HFFc6 (cell line): ENCODE data around the gene AFAP1. TPM values are rescaled to one million over a fixed set of nuclear protein-coding genes. Genes with fewer than 3 reads are reported as not detected.

Experiments
- DNase-seq: peaks from one replicate; pipeline ENCODE4 v3.0.0-alpha.2; 2018
- H3K27ac Mint-ChIP-seq: 2 replicates; pipeline ENCODE4 v1.8.0; 2020; ENCODE audit warnings: mild to moderate bottlenecking, mixed read lengths
- H3K27me3 Mint-ChIP-seq: 2 replicates; pipeline ENCODE4 v1.8.0; 2021; ENCODE audit warnings: mild to moderate bottlenecking, moderate library complexity, mixed read lengths; ENCODE audit not compliant: insufficient read depth
- H3K36me3 Mint-ChIP-seq: 2 replicates; pipeline ENCODE4 v1.8.0; 2021; ENCODE audit warnings: low read depth, mixed read lengths
- H3K4me1 Mint-ChIP-seq: 2 replicates; pipeline ENCODE4 v1.8.0; 2020; ENCODE audit warnings: low read depth, mixed read lengths
- H3K4me3 Mint-ChIP-seq: 2 replicates; pipeline ENCODE4 v1.8.0; 2020; ENCODE audit warnings: mild to moderate bottlenecking, moderate library complexity, mixed read lengths
- H3K9me3 Mint-ChIP-seq: 2 replicates; pipeline ENCODE4 v1.8.0; 2020; ENCODE audit warnings: mild to moderate bottlenecking, mixed read lengths
- CTCF ChIP-seq: fragments of 200-600 bp; sonication (generic); IDR thresholded peaks from 2 replicates; pipeline ENCODE4 v1.5.0; 2021; ENCODE audit warnings: antibody characterized with exemption, mild to moderate bottlenecking
- total RNA-seq, 6 experiments: library from RNA; stranded (reverse); fragmentation: NEBNext Ultra II Directional; extraction: Animal tissue kit (Norgen Biotek cat#: 25700); gene quantifications; 2 replicates in 1 of 6; 3 replicates in 5 of 6; pipeline ENCODE4 v1.2.3, GENCODE V29; 2021

Gene AFAP1
- total RNA-seq, 6 experiments from 2014 or later = 99.7 to 116 (median 107) TPM

GRCh38 chr4:7785017-7785416 lies 154.6 kb downstream of the AFAP1 start:
- Mint-ChIP-seq H3K4me3 (no peak overlapping the region), H3K27me3 (peaks cover 13% of the 10 kb centered on the region), H3K27ac (peak overlapping the region; percentile 60), H3K9me3 (no peaks in the 10 kb centered on the region), H3K4me1 (peaks cover 65% of the 10 kb centered on the region), H3K36me3 (peaks cover 53% of the 10 kb centered on the region)
- no peak for TF ChIP-seq CTCF
- DNase-seq = no peak

DNA sequence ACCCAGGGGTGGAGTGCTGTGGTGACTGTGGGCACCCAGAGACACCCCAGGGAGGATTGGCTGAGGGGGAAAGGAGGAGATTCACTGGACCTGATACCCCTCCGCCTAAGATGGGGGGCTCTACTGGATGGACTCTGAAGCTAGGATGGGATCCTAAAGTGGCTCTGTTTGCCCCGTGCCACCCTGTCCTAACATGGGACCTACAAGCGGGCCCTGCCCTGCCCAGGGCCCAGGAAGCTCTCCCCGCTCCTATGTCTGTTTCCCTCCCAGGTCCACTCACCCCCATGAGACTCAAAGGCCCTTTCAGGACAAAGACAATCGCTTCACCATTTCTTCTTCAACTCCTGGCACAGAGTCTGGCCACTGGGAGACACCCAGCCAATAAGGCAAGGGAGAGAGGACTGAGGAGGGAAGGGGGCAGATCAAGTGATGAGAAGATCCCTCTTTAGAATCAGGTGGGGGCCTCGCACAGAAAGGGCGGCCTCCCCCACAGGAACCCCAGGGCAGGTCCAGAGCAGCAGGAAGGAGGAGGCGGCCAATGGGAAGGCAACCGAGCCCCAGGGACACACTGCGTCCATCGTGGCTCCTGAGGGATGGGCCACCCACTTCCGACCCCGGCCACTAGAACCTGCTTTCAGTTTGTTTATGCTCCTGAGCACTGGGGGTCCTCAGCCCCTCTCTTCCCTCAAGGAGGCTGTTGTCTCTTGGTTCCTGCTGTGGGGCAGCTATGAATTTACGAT lies 155.4 kb downstream of the AFAP1 start:
- H3K36me3 Mint-ChIP-seq = peaks cover 56% of the 10 kb centered on the region
- no peaks in the 10 kb centered on the region for H3K9me3 Mint-ChIP-seq
- peaks cover 72% of the 10 kb centered on the region for H3K4me1 Mint-ChIP-seq
- TF ChIP-seq CTCF = no peak
- peak overlapping the region; percentile 96 for H3K27ac Mint-ChIP-seq
- no peak for DNase-seq
- H3K4me3 Mint-ChIP-seq = no peak overlapping the region
- H3K27me3 Mint-ChIP-seq = peaks cover 15% of the 10 kb centered on the region

DNA sequence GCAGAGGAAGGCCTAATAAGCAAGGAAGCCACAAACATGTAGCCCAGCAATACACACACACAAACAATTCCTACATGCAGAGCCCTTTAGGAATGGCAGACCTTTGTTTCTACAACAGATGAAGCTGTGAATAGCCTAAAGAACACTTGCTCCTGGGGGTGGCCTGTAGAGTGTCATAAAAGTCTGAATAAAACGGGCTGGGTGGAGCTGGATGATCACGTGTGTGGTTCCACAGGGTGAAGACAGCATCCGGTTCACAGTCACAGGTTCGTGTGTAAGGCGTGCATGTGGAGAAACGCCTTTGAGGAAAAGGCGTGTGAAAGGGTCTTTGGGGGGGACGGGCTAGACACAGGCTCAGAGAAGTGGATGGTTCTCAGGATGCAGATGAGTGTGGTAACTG lies 156.1 kb downstream of the AFAP1 start:
- no peaks in the 10 kb centered on the region for H3K9me3 Mint-ChIP-seq
- peak overlapping the region; percentile 96 for H3K27ac Mint-ChIP-seq
- TF ChIP-seq CTCF = no peak
- no peak overlapping the region for H3K4me3 Mint-ChIP-seq
- no peak for DNase-seq
- peaks cover 80% of the 10 kb centered on the region for H3K4me1 Mint-ChIP-seq
- peaks cover 13% of the 10 kb centered on the region for H3K27me3 Mint-ChIP-seq
- H3K36me3 Mint-ChIP-seq = peaks cover 63% of the 10 kb centered on the region

DNA sequence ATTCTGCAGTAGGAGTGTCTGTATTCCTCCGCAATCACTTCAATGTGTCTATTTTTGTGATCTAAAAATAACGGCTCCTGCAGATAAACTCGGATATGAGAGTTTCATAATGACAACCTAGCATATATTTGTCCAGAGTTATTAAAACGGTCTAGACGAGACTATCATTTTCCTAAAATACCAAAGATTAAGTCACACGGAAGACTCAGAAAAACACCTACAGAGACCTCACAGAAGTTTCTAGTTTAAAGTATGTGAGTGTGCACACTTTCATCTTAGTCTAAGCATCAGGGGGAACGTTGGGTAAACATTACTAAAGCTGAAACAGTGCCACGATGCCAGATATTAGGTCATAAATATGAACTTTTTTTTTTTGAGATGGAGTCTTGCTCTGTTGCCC lies 156.9 kb downstream of the AFAP1 start:
- DNase-seq = no peak
- Mint-ChIP-seq H3K36me3 (peaks cover 71% of the 10 kb centered on the region), H3K27ac (peak overlapping the region; percentile 96), H3K4me1 (peaks cover 81% of the 10 kb centered on the region), H3K9me3 (no peaks in the 10 kb centered on the region), H3K4me3 (peak overlapping the region; percentile 59), H3K27me3 (peaks cover 13% of the 10 kb centered on the region)
- no peak for TF ChIP-seq CTCF

DNA sequence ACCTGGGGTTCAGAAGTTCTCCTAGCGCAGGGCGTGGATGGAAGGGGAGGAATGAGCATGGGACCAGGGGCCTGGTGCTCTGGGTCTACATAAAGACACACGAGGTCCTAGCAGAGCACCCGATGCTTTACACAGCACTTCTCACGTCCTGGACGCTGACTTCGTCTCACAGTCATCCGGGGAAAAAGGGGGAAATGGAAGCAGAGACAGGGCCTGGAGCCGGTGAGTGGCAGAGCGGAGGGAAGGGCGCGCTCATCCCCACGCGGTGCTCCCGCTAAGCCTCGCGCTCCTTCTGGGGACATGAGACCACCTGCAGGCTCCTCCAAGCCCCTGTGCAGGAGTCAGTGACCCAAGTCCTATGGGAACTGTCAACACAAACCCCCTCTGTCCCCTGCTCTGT lies 157.7 kb downstream of the AFAP1 start:
- Mint-ChIP-seq H3K4me1 (peaks cover 77% of the 10 kb centered on the region), H3K4me3 (peak overlapping the region; percentile 79), H3K27ac (peak overlapping the region; percentile 96), H3K27me3 (peaks cover 10% of the 10 kb centered on the region), H3K36me3 (peaks cover 76% of the 10 kb centered on the region), H3K9me3 (no peaks in the 10 kb centered on the region)
- DNase-seq = no peak
- TF ChIP-seq CTCF = no peak
